Measurements from ENCODE around the gene GALE.
"Not testable (repeated sequence)": the region's sequence is repeated elsewhere in the genome, so short reads cannot be mapped to it uniquely, and the experiment has no call there.

GALE gene

GRCh38 chr1:23791516-23792047, 9.0 kb downstream of the GALE start:
- no peak for DNase-seq

GRCh38 chr1:23790696-23791515, 9.6 kb downstream of the GALE start, which contains the start of gene LYPLA2:
TSS of gene LYPLA2 (plus strand) at chr1:23791145. CDS start at chr1:23792683, 1,538 bp downstream.
- peak; percentile 93 for DNase-seq

GRCh38 chr1:23788695-23789094, 11.9 kb downstream of the GALE start:
- no peak for DNase-seq

GRCh38 chr1:23787701-23788100, 12.9 kb downstream of the GALE start:
- no peak for DNase-seq

DNA sequence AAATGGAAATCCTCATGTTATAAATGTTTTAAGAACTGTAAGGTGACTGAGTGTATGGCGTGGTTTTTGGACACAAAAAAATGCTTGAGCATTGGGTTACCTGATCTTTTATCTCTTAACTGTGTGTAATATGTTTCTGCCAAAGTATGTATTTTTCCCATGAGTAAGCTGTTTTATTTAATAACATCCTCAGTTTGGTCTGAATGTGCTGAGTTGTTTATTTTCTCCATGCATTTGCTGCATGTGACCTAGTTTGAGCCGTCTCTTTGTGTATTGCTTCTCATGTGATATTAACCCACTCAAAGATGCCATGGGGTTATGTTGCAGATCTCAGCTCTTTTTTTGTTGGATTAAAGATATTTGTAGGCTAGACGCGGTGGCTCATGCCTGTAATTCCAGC, 15.7 kb downstream of the GALE start:
- DNase-seq, result no peak

GRCh38 chr1:23783141-23783540, 17.4 kb downstream of the GALE start:
- DNase-seq, result not testable (repeated sequence)

- DNase-seq, result no peak
These were observed 20.7 kb downstream of the GALE start for GRCh38 chr1:23779826-23780371.

DNA sequence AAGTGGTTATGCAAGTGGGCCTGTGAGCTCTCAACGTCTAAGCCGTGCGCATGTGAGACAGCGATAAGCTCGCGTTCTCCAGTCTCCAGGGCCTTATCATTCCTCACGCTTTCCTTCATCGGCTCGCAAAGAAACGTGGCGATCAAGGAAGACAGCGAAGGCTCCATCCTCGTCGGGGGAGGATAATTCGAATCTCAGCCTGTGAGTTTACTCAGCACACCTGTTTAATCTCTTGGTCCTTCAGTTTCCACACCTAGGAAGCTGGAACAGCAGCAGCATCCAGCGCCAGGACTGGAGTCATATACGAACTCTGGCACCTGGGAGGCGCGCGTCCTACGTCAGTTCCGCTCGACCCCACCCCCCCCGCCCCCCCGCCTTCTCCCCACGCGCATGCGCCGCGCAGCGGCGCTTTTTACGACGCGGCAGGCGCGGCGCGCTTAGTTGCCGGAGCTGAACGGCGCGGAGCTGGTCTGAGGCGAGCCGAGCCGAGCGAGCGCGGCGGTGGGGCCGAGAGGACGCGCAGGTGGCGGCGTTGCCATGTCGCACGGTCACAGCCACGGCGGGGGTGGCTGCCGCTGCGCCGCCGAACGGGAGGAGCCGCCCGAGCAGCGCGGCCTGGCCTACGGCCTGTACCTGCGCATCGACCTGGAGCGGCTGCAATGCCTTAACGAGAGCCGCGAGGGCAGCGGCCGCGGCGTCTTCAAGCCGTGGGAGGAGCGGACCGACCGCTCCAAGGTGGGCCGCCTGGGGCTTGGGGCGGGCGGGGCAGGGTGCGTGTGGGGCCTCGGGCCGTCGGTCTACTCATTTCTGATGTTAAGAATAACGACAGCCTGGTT, 22.4 kb downstream of the GALE start, which contains the start of gene PITHD1:
PITHD1 (plus strand) TSS at position 440 of the 836 bp plus-strand sequence; CDS start at position 538, 98 bp downstream.
- DNase-seq, result peak; percentile 84

- no peak for DNase-seq
These were observed 24.3 kb downstream of the GALE start for GRCh38 chr1:23776217-23776616.

DNA sequence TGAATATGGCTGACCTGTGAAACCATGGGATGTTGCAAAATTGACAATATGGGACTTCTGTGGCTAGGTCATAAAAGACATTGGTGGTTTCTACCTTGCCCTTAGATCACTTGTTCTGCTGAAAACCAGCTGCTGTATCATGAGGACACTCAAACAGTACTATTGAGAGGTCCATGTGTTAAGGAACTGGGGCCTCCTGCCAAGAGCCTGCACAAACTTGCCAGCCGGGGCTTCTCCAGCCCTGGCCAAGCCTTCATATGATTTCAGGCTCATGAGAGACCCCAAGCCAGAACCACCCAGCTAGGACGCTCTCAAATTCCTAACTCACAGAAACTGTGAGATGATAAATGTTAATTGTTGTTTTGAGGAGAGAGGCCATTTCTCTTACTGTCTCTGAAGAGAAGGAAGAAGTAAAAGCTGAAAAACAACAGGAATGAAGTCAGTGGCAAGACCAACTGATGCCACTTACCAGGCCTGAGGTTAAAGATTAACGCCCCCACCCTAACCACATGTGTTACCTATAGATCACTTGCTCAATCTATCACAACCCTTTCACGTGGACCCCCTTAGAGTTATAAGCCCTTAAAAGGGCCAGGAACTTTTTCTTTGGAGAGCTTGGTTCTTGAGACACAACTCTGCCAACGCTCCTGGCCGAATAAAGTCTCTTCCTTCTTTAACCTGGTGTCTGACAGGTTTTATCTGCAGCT, 26.2 kb downstream of the GALE start:
- no peak for DNase-seq

- DNase-seq, result no peak
These were observed 27.7 kb downstream of the GALE start for GRCh38 chr1:23772854-23773242.

- DNase-seq, result peak; percentile 76
These were observed 28.3 kb downstream of the GALE start for GRCh38 chr1:23772049-23772853.

DNA sequence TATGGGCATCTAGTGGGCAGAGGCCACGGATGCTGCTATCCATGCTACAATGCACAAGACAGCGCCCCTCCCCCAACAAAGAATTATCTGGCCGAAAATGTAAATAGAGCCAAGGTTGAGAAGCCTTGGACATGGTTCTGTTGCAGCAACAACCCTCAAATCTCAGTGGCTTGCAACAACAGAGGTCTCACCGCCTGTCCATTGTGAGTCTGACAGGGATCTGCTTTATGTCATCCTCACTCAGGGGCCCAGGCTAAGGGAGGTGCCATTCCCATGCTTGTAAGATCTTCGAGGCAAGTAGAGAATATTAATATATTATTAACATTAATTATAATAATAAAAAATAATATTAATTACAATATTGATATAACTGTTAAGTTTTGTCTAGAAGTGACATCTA, 31.8 kb downstream of the GALE start:
- DNase-seq, result no peak

DNA sequence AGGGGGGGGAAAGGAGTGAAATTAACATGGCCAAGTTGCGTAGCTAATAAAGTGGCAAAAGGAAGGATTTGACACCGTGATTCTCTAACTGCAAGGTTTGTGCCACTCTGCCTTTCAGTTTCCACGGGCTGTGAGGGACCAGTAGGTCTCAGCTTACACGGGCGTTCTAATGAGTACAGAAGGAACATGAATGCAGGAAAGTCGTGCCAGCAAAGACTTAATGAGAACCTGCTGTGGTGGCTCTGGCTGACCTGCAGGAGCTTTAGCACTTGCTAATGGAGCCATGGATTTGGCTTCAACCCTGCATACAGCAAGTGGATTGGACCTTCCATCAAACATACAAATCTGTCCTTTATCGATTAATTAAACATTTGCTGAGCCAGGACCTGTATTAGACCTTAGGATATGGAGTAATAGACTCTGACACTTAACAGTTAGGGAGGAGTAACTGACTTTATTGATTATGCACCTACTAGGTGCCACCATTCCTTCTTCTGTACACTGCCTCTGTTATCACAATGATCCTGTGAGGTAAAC, 37.4 kb downstream of the GALE start:
- DNase-seq, result no peak

DNA sequence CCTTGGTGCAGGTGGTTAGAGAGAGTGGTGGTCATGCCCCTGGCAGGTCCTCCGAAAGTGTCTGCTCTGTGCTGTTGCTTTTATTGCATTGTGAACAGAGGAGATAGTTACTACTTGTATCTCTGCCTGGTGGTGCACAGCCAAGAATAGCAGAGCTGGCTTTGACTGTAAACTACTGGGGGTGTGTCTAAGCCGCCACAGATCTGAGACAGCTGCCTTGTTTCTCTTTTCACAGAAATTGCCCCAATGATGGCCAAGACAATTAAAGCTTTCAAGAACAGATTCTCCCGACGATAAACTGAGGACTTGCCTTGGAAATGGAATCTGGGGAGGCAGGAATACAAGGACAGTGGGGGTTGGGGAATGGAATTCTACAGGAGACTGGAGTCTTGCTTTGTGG, 41.3 kb downstream of the GALE start:
- DNase-seq, result no peak

- DNase-seq, result no peak
These were observed 42.7 kb downstream of the GALE start for GRCh38 chr1:23757812-23758211.

DNA sequence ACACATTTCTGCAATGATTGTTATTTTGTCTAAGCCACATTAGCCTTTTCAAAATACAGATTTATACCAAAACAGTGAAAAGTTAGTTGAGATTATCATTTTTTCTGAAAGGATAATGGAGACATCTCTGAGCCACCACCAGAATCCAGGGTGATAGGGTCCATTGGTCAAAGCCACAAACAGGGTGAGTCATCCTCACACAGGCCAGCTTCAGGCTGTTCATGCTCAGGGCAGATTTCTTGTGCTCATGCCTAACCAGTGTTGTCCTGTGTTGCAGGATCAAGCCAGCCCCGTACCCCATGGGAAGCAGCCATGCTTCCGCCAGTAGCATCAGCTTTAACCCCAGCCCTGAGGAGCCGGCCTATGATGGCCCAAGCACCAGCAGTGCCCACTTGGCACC, 43.9 kb downstream of the GALE start:
- no peak for DNase-seq

GRCh38 chr1:23752909-23753308, 47.6 kb downstream of the GALE start:
- no peak for DNase-seq

DNA sequence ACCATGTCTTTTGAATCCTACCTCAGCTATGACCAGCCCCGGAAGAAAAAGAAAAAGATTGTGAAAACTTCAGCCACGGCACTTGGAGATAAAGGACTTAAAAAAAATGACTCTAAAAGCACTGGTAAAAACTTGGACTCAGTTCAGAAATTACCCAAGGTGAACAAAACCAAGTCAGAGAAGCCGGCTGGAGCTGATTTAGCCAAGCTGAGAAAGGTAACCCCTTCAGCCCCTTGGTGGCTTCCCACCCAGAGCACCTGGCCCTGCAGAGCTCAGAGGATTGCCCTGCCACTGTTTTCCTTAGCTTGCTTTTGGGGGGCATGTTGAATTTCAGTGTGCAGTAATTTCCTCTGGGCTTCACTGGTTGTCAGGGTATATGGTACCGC, 48.7 kb downstream of the GALE start:
- no peak for DNase-seq

- DNase-seq, result peak; percentile 20
These were observed 49.3 kb downstream of the GALE start for GRCh38 chr1:23751050-23751814.

- DNase-seq, result no peak
These were observed 52.5 kb downstream of the GALE start for GRCh38 chr1:23748016-23748415.
